ENCODE results near the gene LTBP2. TPM values are rescaled to one million over a fixed set of nuclear protein-coding genes. Genes with fewer than 3 reads are reported as not detected.

LTBP2 gene
- 16.5 and 18.6 TPM in 2 replicates for total RNA-seq
- 477 TPM for polyA plus RNA-seq (2012)

DNA sequence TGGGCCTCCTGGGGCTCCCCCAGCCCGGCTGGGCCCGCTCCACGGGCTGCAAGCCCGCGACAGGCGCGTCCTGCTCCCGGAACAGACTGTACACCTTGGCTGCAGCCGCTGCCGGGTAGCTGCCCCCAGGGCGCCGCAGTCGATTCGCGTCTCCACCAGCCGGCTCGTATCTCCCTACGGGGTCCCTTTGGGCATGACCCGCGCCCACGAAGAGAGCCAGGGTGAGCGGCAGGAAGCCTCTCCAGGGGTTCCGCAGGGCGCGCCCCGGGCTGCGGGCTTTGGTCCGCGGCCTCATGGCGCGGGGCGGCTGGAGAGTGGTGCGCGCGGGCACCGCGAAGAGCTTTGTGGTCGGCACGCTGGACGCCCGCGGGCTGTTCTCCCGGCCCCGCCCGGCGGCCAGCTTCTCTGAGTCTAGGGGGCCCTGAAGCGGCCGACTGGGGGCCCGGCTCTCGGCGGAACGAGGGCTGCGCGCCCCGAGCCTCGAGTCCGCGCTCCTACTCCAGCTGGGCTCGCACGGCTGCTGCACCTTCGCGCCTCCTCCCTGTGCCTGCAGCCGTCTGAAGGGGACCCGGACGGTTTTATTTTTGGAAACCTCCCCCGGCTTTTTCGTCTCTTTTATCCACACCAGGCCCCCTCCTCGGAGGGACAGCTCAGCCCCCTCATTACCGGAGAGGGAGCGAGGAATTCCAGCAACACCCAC lies at the start of gene LTBP2:
LTBP2 (minus strand) TSS at position 588 of the 700 bp plus-strand sequence; CDS start at position 295, 293 bp downstream.
- no peak for DNase-seq (ENCODE audit: low read depth)

DNA sequence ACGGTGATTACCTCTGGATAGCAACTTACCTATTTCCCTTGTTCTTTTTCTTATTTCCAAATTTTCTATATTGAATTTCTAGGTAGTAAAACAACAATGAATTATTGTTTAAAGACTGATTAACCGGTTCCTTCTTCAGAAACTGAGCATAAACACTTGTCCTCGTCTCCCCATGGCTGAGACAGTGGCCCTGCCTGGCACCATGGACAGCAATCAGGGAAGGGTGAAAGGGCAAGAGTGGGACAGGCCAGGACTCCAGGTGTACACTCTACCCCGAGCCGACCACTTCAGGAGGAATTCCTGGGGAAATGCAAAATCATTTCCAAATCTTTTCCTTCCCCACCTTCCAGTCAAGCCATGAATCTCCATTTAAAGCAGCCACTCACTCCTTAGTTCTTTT lies 48.8 kb upstream of the LTBP2 start:
- no peak for DNase-seq (ENCODE audit: low read depth)

DNA sequence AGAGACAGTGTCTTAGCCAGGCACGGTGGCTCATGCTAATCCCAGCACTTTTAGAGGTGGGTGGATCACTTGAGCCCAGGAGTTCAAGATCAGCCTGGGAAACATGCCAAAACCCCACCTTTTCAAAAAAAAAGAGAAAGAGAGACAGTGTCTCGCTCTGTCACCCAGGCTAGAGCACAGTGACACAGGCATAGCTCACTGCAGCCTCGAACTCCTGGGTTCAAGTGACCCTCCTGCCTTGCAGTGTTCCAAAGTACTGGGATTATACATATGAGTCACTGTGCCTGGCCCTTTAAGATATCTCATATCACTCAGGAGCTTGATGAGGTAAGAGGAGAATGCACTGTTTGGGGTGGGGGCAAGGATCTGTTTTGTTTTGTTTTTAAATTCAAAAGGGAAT lies 48.1 kb upstream of the LTBP2 start:
- DNase-seq (ENCODE audit: low read depth): no peak

DNA sequence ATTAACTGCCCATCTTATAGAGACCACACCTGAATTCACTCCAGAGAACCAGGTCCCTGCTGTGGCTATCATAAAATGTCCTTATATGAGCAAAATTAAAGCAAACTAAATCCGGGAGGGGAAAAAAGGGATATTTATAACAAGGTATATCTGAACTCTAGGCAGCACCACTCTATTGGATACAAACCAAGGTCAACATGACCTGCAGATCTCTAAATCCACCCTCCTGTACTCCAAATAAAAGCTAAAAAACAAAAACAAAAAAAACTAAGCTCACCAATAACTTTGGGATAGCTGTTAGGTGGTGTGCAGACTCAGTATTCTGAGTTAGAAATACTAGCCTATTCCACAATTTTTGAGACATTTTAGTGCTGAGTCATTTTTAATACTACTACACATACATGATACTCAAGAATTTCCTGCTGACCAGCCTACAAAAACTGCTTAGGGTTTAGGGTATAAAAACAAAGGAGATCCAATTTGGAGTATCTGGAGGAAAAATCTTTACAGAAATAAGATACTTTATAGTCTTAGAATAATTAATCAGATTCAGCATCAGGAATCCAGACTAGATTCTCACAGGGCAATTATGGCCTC lies 46.6 kb upstream of the LTBP2 start:
- no peak for DNase-seq (ENCODE audit: low read depth)

DNA sequence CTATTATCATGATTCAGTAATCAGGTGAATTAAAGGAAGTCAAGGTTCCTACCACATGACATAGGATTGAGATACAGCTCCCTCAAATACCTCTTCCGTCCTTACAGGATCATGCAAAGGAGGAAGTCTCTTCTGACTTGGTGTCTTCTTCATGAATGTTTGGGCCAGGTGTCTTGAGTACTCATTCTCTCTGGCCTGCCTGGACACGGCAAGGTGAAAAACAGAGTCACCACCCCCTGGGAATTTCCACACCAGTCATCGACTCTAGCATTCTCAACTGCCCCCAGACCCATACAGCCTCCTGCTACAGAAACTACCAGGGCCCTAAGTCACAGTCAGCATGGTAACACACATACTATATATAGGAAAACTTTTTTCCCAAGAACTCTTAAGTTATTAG lies 44.9 kb upstream of the LTBP2 start:
- no peak for DNase-seq (ENCODE audit: low read depth)

DNA sequence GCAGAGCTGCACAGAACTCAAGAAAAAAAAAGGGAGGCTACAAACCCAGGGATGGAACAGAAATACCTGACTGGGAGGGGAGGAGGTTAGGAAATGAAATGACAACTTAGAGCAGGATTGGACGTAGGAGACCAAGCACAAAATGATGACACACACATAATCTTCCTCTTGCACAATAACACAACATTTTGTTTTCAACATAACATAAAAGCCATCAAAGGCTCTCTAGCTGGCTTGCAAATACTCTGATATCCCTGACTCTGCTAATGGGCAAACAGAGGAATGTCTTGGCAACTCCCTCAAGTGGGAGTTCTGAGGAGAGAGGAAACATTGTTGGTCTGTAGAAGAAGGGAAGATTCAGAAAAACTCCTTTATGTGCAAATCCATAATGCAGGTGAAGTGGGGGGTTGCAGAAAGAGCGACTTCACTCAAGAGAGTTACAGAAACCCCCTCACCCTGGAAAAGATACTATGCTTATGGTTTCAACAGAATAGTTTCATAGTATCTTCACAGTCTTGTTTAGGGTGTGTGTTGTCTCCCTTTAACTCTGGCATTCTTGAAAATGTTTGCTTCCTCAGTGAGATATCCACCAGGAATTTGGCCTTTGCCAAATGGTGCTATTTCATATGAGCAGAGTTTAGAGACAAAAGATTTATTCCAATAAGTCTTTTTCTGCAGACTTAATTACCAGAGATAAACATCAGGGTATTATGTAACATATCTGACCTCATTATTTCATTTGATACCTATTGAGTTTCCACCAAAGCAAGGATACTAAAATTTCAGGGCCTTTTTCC lies 43.8 kb upstream of the LTBP2 start:
- DNase-seq (ENCODE audit: low read depth): peak; percentile 30

DNA sequence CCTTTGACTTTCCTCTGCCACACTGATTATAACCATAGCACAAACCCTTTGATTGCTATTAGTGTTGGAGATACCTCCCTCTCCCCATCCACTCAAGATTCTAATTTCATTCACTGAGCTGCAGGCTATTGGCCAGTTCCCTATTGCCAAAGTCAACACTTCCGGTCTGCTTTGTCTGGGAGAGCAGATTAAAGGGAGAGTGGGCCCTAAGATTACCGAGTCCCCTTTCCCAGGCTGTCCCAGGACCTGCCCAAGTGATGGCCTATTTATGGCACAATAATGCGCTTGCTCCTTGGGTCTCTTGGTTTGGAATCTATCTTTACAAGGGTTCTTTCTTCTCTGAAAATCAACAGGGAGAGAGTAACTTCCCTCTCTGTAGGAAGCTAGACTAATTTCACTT lies 42.9 kb upstream of the LTBP2 start:
- no peak for DNase-seq (ENCODE audit: low read depth)

DNA sequence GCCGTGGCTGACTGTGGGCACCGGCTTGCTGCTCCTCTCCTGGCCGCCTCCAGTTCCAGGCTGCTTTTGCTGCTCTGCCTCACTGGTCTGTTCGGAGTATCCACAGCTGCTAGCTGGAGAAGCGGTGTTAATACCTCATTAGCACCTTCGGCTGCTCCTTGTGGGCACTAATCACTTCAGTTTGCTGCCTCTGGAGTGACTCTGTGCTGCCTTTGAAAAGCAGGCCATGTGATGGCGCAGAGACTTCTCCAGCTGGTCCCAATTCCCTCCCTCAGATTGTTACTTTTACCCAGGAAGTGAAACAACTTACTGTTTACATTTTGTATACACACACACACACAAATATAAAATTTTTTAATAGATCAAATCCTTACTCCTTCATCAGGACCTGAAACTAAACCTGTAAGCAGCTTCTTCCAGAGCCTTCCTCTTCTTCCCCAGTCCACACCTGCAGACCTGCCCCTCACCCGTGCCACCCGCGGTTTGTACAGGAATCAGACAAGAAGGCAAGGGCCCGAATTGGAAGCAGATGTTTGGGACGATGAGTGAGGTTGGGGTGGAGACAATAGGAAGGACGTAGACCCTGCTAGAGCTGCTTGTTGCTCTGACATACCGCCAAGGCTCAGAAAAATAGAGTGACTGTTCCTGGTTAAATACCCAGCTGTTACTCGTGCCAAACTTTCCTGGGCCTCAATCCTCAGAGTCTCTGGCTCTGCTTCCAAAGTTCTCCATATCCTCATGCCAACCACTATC lies 41.5 kb upstream of the LTBP2 start:
- DNase-seq (ENCODE audit: low read depth): peak; percentile 14

DNA sequence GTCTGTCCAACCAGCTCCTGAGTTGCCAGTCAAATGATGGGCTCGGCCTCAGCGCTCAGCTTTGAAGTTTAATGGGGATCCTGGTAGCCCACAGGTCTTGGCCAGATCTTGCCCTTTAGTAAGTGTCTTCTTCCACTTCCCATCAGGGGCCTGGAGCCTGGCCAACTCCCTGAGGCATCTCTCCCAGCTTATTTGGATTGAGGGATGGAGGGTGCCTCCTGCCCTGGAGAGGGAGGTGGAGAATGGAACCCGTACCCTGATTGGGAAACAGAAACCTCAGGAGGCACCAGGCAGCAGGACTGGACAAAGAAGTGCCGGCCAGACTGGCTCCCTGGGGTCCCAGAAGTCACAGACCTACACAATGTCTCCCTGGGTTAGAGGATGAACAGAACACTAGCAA lies 40.5 kb upstream of the LTBP2 start:
- no peak for DNase-seq (ENCODE audit: low read depth)

DNA sequence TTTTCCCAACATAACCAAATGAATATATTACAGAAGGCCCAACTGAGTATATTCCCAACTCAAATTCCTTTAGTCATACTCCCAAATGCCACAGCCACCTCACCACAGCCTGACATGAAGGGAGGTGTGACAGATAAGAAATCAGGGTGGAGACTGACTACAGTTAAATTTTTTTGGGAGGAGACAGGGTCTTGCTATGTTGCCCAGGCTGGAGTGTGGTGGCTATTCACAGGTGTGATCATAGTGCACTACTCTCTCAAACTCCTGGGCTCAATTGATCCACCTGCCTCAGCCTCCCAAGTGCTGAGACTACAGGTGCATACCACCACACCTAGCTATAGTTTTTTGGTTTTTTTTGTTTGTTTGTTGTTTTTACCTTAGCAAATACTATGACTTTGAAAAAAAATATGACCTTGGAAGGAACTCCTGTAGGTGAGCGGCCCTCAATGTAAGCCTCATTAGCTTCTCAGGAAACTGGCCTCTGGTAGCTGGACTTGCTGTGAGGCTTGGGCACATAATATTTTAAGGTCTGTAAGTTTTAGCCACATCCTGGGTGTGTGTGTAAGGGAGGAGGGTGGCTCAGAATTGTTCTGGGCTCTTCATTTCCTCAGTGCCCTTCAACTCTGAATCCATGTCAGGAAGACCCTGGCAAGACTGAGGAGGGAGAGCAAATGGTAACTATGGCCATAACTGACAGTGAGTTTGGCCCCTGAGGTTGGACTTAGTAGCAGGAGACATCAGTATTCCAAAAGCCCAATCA lies 39.1 kb upstream of the LTBP2 start:
- DNase-seq (ENCODE audit: low read depth): no peak

DNA sequence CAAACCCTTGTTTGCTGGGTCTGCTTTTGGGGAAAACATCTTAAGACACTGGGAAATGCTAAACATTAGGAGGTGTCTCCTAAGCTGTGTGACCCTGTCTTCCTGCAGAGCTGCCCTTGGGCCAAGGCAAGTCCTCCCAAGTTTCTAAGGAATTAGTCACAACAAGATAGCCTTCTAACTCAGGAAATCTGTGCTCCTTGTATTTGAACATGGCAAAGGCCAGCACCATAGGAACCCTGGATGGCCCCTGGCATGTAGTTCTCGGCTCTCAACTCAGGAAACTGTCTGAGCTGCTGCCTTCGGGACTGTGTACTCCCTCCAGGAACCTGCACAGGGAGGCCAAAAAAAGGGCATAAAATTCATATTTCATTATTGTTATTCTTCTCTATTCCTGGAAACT lies 37.6 kb upstream of the LTBP2 start:
- no peak for DNase-seq (ENCODE audit: low read depth)

DNA sequence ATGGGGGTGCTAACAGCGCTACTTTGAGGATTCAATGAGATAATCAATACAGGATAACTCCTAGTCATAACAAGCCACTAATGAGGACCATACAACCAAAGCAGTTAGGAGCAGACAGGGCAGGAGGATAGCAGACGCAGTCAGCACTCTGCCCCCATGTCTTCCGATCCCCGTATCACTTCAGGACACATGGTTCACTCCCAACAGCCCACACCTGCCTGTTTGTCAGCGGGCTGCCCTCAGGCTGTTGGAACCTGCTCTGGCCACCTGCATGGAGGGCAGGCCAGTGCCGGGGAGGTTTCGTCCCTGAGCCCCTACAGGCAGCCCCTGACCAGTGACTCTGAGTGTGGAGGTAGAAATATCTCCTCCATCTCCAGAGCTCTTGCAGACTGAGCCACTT lies 37.1 kb upstream of the LTBP2 start:
- DNase-seq (ENCODE audit: low read depth): no peak

DNA sequence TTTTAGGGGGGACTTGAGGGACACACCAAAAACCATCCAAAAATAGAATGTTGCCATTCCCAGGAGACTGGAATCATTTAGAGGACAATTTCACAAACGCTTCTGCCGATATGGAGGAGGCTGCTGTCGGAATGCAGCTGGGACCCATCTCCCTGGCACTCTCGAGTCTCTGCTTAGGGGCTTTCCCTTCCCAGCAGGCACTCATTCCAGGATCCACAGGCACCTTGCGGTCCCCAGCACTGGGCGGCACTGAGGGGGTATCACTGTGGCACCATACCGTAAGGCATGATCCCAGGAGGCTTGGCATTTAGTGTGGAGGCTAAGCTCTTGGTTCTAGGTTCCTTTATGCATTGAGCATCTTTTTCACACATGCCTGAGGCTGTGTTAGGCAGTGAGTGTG lies 36.6 kb upstream of the LTBP2 start:
- no peak for DNase-seq (ENCODE audit: low read depth)

DNA sequence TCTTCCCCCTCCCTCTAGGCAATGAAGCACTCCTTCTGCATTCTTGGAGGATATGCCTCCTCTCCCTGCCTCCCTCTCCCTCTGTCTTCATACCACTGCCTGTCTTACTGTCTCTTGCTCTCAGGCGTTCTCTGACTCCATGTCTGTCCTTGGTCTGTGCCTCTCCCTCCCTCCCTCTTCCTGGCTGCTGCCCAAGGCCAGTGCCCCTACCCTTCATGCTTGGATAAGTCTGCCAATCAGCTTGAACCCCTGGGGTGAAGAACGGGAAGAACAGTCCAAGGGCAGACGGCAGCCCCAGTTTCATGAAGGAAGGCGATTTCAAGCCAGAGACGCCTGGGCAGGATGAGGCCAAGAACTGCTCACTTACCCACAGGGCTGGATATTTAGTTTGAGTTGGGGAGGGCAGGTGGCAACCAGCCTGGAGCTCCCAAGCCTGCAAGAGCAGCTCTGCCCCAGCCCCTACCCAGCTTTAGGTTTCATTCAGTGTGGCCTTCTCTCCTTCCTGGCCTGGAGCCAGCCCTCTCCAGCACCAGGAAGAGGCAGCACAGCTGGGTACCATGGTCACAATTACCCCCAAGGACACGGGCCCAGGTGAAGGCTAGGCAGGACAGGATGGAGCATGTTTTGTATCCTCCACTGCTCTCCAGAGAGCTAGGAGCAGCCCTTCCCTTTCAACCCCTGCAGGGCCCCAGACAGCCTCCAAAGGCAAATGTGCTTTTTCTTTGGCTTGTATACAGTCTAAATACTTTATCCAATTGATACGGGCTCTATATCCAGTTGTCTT lies 35.8 kb upstream of the LTBP2 start:
- DNase-seq (ENCODE audit: low read depth): peak; percentile 11

DNA sequence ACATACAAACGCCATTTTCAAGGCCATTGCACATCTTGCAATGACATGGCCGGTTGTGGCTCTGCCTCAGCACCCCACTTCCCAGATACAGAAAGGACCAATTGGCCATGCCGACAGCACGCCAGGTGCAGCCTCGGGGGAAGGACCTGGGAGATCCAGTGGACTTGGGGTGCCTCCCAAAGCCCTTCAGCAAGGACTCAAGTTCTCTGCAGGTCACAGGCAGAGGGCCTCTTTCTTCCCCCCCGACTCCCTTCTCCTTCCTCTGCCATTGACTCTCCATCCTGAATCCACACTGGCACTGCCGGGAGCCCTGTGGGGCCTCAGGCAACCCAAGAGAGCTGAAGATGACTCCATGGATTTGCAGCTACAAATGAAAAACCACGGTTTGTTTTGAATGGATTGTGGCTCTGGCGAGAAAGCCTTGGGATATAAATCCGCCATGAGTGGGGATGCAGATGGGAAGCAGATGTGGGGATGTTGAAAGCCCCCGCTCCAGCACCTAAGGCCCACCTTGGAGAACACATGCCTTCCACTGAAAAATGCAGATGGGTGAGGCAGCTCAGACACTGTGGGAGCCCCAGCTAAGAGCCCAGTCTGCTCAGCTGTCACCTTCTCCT lies 35.1 kb upstream of the LTBP2 start:
- DNase-seq (ENCODE audit: low read depth): no peak

DNA sequence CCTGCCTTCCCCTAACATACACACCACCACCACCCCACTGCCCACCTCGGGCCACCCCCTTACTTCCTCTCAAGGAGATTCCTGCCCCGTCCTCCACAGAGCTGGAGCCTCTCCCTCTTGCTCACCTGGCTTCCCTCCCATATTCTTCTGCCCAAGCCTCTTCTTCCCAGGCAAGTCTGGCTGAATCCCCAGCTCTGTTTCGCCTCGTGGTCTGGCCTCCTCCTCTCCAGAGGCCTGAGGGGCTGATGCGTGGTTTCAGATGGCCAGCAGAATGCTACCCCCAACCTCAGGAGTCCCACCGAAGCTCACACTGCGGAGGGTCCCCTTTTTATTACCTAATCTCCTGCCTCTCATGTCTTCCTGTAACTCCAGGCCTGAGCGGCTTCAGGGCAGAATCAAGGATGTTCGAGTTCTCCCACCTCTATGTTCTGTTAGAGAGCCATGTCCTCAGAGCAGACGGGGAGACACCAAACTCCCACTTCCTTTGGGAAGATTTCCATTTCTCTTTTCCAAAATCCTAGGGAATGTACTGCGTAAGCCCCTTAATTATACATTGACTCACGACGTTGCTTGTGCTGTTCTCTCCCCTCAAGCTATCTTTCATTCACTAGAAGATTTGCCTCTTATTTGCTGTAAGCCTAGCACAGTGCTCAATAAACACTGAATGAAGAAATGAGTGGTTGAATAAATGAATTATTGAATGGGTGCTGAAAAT lies 33.9 kb upstream of the LTBP2 start:
- no peak for DNase-seq (ENCODE audit: low read depth)

DNA sequence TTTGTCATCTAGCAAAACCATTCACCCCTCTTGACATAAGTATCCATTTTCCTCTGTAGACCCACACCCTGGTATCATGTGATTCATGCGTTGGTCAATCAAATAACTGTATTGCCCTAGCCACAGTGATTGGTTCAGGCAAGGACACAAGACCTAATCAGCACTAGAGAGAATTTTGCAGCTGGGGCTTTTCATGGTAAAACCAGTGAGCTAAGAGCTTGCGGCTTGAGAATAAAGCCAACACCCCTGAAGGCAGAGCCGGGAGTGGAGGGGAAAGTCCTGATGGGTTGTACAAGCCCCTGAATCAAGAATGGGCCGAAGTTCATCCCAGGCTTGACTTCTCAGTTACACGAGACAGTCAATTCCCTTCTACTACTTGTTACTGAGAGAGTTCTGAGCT lies 33.2 kb upstream of the LTBP2 start:
- no peak for DNase-seq (ENCODE audit: low read depth)

DNA sequence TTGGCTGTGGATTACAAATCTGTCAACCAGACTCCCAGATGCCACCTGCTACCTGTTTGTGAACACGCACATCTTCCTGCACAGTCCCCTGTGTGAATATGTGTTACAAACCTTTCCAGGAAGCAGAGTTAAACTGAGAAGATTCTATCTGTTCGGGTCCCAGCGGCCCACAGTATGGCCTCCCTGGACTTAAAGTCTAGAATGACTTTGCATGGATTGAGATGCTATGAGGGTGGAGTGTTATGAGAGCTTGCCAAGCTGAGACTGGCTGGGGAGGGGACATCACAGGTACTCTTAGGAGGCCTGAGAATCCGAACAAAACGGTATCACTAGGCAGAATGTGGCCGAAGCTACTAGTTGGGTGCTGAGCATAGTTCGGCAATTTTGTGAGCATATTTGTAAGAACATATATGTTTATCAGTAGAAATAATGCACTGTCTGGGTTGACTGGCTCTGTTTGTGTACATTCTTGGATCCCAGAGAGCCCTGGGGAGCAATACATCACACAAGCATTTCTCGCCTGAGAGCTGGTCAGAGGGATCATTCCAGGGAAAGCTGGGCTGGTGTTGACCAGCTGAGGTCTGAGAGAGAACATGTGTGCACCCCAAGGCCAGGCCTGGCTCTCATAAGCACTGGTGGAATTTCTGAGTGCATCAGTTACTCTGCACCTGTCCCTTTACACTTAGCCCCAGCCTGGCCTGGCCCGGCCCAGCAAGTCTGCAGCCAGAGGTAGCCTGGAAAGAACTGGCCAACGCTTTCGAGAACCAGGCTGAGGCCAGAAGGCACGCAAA lies 29.8 kb upstream of the LTBP2 start:
- peak; percentile 68 for DNase-seq (ENCODE audit: low read depth)
